ENCODE results near the gene ZMYM2. TPM values are rescaled to one million over a fixed set of nuclear protein-coding genes. Genes with fewer than 3 reads are reported as not detected.

ZMYM2 gene
- total and polyA plus RNA-seq, 2 of the 13 experiments (the other 11 are each of a cell fraction or from before 2014, with no cell fraction given) = 22.4 to 40.8 TPM

GRCh38 chr13:20127562-20128458 is 169.3 kb downstream of the ZMYM2 start (continued):
- TF ChIP-seq ZNF670 (CRISPR knock-in tag; IDR thresholded peaks at IDR 0.05; ENCODE audit: borderline replicate concordance) = no peak
- TF ChIP-seq ZNF724P (CRISPR knock-in tag; IDR thresholded peaks at IDR 0.05; ENCODE audit: borderline replicate concordance) = peak; percentile 76; the same call in 1 of the 2 replicates
- TF ChIP-seq EHMT2 (IDR thresholded peaks at IDR 0.05; ENCODE audit: borderline replicate concordance, low read depth, low read length) = no peak
- TF ChIP-seq ZNF256 (CRISPR knock-in tag; conservative IDR thresholded peaks at IDR 0.05) = no peak
- TF ChIP-seq ZNF747 (CRISPR knock-in tag; IDR thresholded peaks at IDR 0.05; ENCODE audit: borderline replicate concordance) = peak; percentile 85
- no peak for TF ChIP-seq POLR2AphosphoS2 (IDR thresholded peaks at IDR 0.05; ENCODE audit: low read depth, low read length)
- peak; percentile 85; the same call in 1 of the 2 replicates for TF ChIP-seq BCL3 (CRISPR knock-in tag; IDR thresholded peaks at IDR 0.05)
- no peak for TF ChIP-seq ZMYM2 (CRISPR knock-in tag; IDR thresholded peaks at IDR 0.05)
- TF ChIP-seq RFXAP (CRISPR knock-in tag; IDR thresholded peaks at IDR 0.05; ENCODE audit: borderline replicate concordance) = no peak; the same call in 1 of the 2 replicates
- no peak for TF ChIP-seq TIGD3 (CRISPR knock-in tag; IDR thresholded peaks at IDR 0.05; ENCODE audit: borderline replicate concordance)
- TF ChIP-seq FOXM1 (CRISPR knock-in tag; IDR thresholded peaks at IDR 0.05) = no peak
- peak; percentile 74 for TF ChIP-seq PHF21A (CRISPR knock-in tag; IDR thresholded peaks at IDR 0.05)
- no peak; the same call in 1 of the 2 replicates for TF ChIP-seq ZNF713 (CRISPR knock-in tag; IDR thresholded peaks at IDR 0.05)
- TF ChIP-seq TOE1 (CRISPR knock-in tag; IDR thresholded peaks at IDR 0.05) = no peak
- TF ChIP-seq ZNF280B (CRISPR knock-in tag; IDR thresholded peaks at IDR 0.05; ENCODE audit: borderline replicate concordance) = peak; percentile 33
- TF ChIP-seq DDIT3 (CRISPR knock-in tag; IDR thresholded peaks at IDR 0.05) = no peak
- no peak for TF ChIP-seq MLXIP (CRISPR knock-in tag; IDR thresholded peaks at IDR 0.05; ENCODE audit: borderline replicate concordance)
